Measurements from ENCODE around the gene FCN3. TPM values are rescaled to one million over a fixed set of nuclear protein-coding genes. Genes with fewer than 3 reads are reported as not detected.

FCN3 gene
- total and polyA plus RNA-seq, 9 of the 15 experiments (the other 6 are each of a cell fraction or from before 2014, with no cell fraction given), result 0.49 TPM; not detected in 8

GRCh38 chr1:27365372-27366112 lies 9.1 kb downstream of the FCN3 start (continued):
- TF ChIP-seq BRCA1 (IDR thresholded peaks at IDR 0.05) (no peak), BRCA1 (CRISPR knock-in tag; IDR thresholded peaks at IDR 0.05) (no peak), RERE (CRISPR knock-in tag; IDR thresholded peaks at IDR 0.05; ENCODE audit: borderline replicate concordance) (no peak), SMARCC2 (IDR thresholded peaks at IDR 0.05; ENCODE audit: low read depth) (no peak)
